Measurements from ENCODE around the gene CDH24. TPM values are rescaled to one million over a fixed set of nuclear protein-coding genes. Genes with fewer than 3 reads are reported as not detected.

The CDH24 gene
- total and polyA plus RNA-seq, 2 of the 4 experiments (the other 2 are of a cell fraction) = 3.9 to 24.4 TPM

- dilution Hi-C loops (cut with HindIII; ENCODE audit: low sequenced_read_pairs, unreplicated experiment) = no loop called here
- BruUV-seq (replicated peaks) = no TSS peak
Measured at GRCh38 chr14:23103581-23103980, 46.3 kb upstream of the CDH24 start.

More at GRCh38 chr14:23103581-23103980, 46.3 kb upstream of the CDH24 start:
- Histone ChIP-seq H3K18ac (ENCODE audit: low read depth, low read length) (no peak overlapping the region), H4K8ac (ENCODE audit: low read depth in 2 of 2, low read length in 2 of 2) (no peak overlapping the region), H2AFZ (replicated peaks; ENCODE audit: low read length, poor library complexity) (no peak overlapping the region), H2BK15ac (ENCODE audit: low read depth, low read length) (no peak overlapping the region), H4K5ac (ENCODE audit: low read depth, low read length) (no peak overlapping the region), H3K27me3 (ENCODE audit: control insufficient read depth, insufficient read depth, low read length) (no peaks in the 10 kb centered on the region), H3K9me3 (ENCODE audit: control insufficient read depth, insufficient read depth, low read length) (no peaks in the 10 kb centered on the region), H3K14ac (replicated peaks; ENCODE audit: low read depth, low read length) (no peak overlapping the region), H2BK5ac (ENCODE audit: low read depth, low read length, poor library complexity, severe bottlenecking) (no peak overlapping the region), H4K91ac (ENCODE audit: insufficient read depth, low read depth, low read length) (no peak overlapping the region), H2AK5ac (ENCODE audit: low read depth, low read length) (no peak overlapping the region), H3K9me1 (ENCODE audit: insufficient read depth, low read length) (peaks cover 2% of the 10 kb centered on the region; the same call in 1 of the 2 replicates), H3K4me3 (ENCODE audit: insufficient read depth, low read depth, low read length) (no peak overlapping the region), H3K27ac (ENCODE audit: insufficient read depth, low read length) (no peak overlapping the region), H3K36me3 (ENCODE audit: control insufficient read depth, insufficient read depth, low read length) (peaks cover 5% of the 10 kb centered on the region; the same call in 1 of the 2 replicates), H2BK120ac (ENCODE audit: low read depth, low read length) (no peak overlapping the region), H3K4me1 (ENCODE audit: control insufficient read depth, insufficient read depth, low read length) (peaks cover 6% of the 10 kb centered on the region), H3K56ac (ENCODE audit: extremely low read depth, insufficient read depth, low read length) (no peak overlapping the region), H3K79me1 (ENCODE audit: low read depth in 1 of 2, low read length in 2 of 2) (peaks cover 7 to 28% of the 10 kb centered on the region in 2 experiments; a peak in 3 of 4 replicates), H3K4ac (ENCODE audit: low read depth, low read length) (no peak overlapping the region), H2AK9ac (replicated peaks; ENCODE audit: low read depth, low read length, poor library complexity) (no peak overlapping the region), H3K4me2 (ENCODE audit: low read depth, low read length) (no peak overlapping the region), H3K9ac (ENCODE audit: low read depth, low read length) (no peak overlapping the region), H4K20me1 (ENCODE audit: insufficient read depth, low read length) (peaks cover 18% of the 10 kb centered on the region; the same call in 1 of the 2 replicates), H3K23ac (ENCODE audit: low read depth, low read length) (0 out of 2 replicates have a peak overlapping the region, but pooled peaks have one; percentile 34), H2BK20ac (ENCODE audit: low read depth, low read length) (no peak overlapping the region)
- 75% methylated on average over 1 of the region's 4 CpGs; no CpG with 5 or more reads in 1 of the 2 experiments for WGBS, 2 experiments (ENCODE audit: extremely low coverage in 2 of 2, insufficient read length in 1 of 2)
- in situ Hi-C loops (cut with MboI; ENCODE audit: low sequenced_read_pairs) = loop anchor here (5.0 kb wide), 1 partner anchor 36 kb away; no protein-coding TSS in a partner anchor
- no peak for TF ChIP-seq ELK1 (IDR thresholded peaks at IDR 0.05; ENCODE audit: borderline replicate concordance, low read depth, low read length)
- no peak for TF ChIP-seq FOS (IDR thresholded peaks at IDR 0.05; ENCODE audit: low read depth, low read length)
- TF ChIP-seq MAZ (IDR thresholded peaks at IDR 0.05; ENCODE audit: borderline replicate concordance, low read depth, low read length) = no peak
- CTCF ChIA-PET = interaction anchor here (1.1 to 1.4 kb wide), 3 partner anchors 9 to 35 kb away, joined by 3 to 5 read pairs (median 4); no protein-coding TSS in a partner anchor
- ATAC-seq (ENCODE audit: low read depth) (no peak), DNase-seq (no peak)
- POLR2A ChIA-PET (ENCODE audit: unreplicated experiment) = no interaction called here
- intact Hi-C loops (cut with micrococcal nuclease) = no loop called here

Data from IMR-90 (cell line).